ENCODE results near the gene KANSL1.

GRCh38 chr17:46031920-46032319 lies 161.3 kb downstream of the KANSL1 start:
- TF ChIP-seq CTCF (IDR thresholded peaks at IDR 0.05): no peak
- no peak for TF ChIP-seq EZH2 (IDR thresholded peaks at IDR 0.05; ENCODE audit: borderline replicate concordance, insufficient read depth, low read depth, low read length, poor library complexity, severe bottlenecking)
